ENCODE measurements around the gene IL17RB. TPM values are rescaled to one million over a fixed set of nuclear protein-coding genes. Genes with fewer than 3 reads are reported as not detected.

Gene IL17RB
- total RNA-seq, 2 donors from 2014 or later, result 0.33 to 0.46 TPM

DNA sequence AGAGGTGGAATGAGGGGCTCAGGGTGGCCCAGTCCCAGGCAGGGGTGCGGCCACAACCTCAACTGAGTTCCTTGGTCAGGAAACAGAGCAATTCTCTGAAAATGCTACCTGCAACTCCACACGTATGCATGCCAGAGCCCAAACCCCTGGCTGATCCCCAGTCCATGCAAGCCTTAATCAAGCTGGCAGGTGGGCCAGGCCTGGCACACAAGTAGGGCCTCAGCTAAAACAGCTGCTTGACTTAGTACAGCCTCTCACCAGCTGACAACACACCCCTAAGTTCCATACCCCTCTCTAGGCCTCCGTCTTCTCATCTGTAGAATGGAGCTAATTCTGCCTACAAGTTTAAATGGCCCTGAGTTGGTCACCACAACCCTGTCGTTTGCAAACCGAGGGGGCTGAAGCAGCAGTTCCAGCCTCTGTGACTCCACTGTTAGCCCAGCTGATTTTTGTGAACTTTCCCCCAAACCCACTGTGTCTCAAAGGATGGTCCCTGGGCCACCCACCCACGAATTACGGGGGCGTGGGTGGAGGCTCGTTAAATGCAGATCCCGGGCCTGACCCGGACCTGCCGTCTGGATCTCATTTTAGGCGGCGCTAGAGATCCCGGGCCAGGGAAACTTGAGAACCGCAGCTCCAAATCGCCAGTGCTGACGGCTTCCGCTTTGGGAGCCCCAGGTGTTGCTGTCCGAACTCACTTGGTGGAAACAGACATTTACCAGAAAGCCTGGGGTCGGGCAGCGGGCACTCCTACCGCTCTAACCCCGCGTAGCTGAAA is 1.1 kb upstream of the IL17RB start:
- intact Hi-C loops (cut with DNase I), result no loop called here
- no peak for DNase-seq (ENCODE audit: low spot score)

DNA sequence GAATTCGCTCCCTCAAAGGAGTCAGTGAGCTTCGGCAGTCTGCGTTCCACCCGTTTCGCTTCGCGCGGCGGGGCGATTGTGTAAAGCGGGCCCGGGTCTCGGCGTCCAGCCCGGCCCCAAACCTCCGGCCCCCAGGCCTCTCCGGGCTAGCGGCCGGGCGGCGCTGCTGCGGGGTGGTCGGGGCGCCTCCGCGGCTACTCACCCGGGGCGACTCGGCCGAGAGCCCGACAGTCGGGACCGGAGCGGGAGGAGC is 561 bp upstream of the IL17RB start:
- no peak for DNase-seq (ENCODE audit: low spot score)
- intact Hi-C loops (cut with DNase I), result no loop called here

DNA sequence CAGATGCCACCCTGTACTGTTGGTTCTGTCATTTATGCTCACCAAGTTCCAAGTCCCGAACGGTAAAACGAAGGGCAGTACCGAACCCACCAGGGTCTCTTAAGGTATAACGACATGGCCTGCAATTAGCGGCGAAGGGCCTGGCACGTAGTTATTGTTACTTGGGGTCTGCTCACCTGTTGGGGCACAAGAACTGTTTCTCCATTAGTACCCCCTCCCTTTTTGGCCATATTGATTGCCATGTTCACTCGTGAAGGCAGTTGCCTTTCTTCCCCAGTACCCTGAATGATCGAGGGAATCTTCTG is 435 bp downstream of the IL17RB start:
- intact Hi-C loops (cut with DNase I), result no loop called here
- no peak for DNase-seq (ENCODE audit: low spot score)

DNA sequence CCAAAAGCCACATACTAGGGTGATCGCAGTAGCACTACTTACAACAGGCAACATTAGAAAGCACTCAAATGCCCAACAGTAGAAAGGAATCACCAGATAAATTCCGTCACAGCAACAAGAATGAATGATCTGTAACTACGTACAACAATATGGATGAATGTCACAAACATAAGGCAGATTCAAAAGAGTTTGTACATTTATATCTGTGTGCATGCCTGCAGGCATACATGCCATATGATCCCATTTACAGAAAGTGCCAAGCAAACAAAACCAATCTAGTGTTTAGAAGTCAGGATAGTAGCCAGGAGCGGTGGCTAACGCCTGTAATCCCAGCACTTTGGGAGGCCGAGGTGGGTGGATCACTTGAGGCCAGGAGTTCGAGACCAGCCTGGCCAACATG is 3.5 kb downstream of the IL17RB start:
- no peak for DNase-seq (ENCODE audit: low spot score)
- intact Hi-C loops (cut with DNase I), result no loop called here

DNA sequence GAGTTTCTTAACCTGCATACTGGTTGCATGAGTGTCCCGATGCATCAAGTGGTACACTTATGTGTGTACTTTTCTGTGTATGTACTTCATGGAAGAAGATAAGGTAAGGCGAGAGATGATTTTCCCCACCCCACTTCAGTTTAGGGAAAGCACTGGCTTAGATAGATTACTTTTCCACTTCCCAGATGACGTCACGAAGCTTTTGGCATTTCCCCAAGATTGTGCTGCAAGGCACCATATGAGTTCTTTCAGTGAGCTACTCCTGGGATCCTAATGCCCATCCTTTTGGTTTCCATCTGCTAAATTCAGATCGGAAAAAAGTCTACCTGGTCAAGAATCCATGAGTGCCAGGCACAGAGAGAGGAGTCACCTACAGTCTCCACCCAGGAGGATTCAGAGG is 4.5 kb downstream of the IL17RB start:
- DNase-seq (ENCODE audit: low spot score), result no peak
- intact Hi-C loops (cut with DNase I), result no loop called here

DNA sequence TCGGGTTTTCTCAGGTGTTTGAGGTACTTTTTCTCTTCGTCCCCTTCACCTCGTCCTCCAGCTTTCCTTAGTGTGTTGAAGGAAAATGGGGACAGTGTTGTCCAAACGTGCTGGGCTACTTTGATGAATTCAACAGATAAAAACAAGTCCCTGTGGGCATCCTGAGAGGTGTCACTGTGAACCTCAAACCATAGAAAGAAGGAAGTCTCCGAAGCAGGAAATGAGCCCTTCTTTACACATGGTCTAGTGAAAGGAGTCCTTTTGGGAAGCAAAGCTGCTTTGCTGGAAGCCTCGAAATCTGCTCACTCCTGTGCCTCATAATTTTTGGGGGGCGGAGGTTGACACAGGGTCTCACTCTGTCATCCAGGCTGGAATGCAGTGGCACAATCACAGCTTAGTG is 10.6 kb downstream of the IL17RB start:
- no peak for DNase-seq (ENCODE audit: low spot score)
- intact Hi-C loops (cut with DNase I), result no loop called here

DNA sequence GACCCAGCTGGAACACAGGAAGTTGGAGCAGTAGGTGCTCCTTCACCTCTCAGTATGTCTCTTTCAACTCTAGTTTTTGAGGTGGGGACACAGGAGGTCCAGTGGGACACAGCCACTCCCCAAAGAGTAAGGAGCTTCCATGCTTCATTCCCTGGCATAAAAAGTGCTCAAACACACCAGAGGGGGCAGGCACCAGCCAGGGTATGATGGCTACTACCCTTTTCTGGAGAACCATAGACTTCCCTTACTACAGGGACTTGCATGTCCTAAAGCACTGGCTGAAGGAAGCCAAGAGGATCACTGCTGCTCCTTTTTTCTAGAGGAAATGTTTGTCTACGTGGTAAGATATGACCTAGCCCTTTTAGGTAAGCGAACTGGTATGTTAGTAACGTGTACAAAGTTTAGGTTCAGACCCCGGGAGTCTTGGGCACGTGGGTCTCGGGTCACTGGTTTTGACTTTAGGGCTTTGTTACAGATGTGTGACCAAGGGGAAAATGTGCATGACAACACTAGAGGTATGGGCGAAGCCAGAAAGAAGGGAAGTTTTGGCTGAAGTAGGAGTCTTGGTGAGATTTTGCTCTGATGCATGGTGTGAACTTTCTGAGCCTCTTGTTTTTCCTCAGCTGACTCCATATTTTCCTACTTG is 11.9 kb downstream of the IL17RB start:
- intact Hi-C loops (cut with DNase I), result no loop called here
- DNase-seq (ENCODE audit: low spot score), result no peak

DNA sequence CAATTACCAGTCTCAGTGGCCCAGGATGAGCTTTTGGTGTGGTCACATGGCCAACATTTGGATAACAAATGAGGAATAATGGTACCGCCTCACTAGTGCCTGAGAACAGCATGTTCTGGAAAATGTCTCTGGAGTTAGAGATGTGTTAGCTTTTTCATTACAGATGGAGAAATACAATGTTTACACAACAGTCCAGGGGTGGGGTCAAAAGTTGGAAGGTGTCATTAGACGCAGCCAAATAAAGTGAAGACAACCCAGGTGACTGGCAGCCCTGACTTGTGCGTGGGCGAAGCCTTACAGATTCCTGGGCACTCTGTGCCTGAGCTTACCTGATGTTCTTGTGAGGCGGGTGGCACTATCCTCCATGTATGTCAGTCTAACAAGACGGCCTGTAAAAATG is 12.8 kb downstream of the IL17RB start:
- no peak for DNase-seq (ENCODE audit: low spot score)
- intact Hi-C loops (cut with DNase I), result no loop called here

DNA sequence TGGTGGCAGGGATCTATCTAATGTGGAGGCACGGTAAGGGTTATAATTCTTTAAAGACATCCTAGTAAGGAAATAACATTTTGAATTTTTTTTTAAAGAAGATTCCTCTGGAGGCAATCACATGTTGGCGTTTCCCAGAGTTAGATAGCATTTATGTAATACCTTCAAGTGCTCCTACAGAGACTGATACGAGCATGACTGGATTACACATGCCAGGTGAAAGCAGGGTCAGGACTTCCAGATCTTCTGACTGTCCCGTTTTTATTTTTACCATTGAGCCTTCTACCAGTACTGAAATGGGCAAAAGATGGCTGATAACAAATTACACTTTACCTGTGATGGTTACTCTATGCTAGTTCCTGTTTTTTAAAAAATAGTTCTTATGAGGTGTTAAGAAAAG is 13.8 kb downstream of the IL17RB start:
- DNase-seq (ENCODE audit: low spot score), result no peak
- intact Hi-C loops (cut with DNase I), result no loop called here

DNA sequence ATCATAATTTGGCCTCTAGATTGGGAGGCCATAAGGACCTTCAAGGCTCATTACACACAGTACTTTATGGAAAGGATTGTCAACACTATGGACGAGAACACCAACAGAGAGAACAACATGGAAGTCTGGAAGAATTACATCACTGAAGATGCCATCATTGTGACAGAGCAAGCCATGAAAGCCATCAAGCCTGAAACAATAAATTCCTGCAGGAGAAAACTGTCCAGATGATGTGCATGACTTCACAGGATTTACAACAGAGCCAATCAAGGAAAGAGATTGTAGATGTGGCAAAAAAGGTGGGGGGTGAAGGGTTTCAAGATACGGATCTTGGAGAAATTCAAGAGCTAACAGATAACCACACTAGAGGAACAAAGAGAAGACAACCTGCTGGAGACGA is 15.9 kb downstream of the IL17RB start:
- no peak for DNase-seq (ENCODE audit: low spot score)
- intact Hi-C loops (cut with DNase I), result no loop called here

DNA sequence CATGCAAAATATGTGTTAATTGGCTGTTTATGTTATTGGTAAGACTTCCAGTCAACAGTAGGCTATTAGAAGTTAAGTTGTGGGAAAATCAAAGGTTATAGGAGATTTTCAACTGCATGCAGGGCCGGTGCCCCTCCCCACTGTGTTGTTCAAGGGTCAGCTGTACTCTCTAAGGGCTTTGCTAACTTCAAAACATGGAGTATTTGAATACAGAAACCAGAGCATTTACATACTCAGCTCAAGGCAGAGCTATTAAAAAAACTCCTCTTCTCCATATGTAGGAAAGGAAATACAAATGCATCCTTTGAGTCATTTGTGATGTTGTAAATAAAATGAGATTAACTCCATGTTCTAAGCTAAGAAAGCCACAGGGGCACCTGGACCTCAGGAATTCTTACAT is 16.8 kb downstream of the IL17RB start:
- intact Hi-C loops (cut with DNase I), result no loop called here
- no peak for DNase-seq (ENCODE audit: low spot score)

DNA sequence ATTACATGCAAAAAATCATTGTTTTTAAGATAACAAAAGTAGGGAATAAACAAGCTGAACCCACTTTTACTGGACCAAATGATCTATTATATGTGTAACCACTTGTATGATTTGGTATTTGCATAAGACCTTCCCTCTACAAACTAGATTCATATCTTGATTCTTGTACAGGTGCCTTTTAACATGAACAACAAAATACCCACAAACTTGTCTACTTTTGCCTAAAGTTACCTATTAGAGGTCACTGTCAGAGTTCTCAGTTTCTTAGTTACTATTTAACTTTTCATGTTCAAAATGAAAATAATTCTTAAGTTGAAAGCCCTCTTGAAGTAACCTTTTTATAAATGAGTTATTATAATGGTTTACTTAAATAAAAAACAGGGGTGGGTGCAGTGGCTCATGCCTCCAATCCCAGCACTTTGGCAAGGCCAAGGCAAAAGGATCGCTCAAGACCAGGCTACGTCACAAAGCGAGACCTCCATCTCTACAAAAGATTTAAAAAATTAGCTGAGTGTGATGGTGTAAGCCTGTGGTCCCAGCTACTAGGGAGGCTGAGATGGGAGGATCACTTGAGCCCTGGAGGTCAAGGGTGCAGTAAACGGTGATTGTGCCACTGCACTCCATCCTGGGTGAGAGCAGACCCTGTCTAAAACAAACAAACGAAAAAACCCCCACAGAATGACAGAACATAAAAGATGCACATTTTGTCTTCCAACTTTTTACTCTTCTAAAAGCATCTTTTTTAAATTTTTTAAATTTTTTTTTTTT is 19.5 kb downstream of the IL17RB start:
- no peak for DNase-seq (ENCODE audit: low spot score)
- intact Hi-C loops (cut with DNase I), result no loop called here

DNA sequence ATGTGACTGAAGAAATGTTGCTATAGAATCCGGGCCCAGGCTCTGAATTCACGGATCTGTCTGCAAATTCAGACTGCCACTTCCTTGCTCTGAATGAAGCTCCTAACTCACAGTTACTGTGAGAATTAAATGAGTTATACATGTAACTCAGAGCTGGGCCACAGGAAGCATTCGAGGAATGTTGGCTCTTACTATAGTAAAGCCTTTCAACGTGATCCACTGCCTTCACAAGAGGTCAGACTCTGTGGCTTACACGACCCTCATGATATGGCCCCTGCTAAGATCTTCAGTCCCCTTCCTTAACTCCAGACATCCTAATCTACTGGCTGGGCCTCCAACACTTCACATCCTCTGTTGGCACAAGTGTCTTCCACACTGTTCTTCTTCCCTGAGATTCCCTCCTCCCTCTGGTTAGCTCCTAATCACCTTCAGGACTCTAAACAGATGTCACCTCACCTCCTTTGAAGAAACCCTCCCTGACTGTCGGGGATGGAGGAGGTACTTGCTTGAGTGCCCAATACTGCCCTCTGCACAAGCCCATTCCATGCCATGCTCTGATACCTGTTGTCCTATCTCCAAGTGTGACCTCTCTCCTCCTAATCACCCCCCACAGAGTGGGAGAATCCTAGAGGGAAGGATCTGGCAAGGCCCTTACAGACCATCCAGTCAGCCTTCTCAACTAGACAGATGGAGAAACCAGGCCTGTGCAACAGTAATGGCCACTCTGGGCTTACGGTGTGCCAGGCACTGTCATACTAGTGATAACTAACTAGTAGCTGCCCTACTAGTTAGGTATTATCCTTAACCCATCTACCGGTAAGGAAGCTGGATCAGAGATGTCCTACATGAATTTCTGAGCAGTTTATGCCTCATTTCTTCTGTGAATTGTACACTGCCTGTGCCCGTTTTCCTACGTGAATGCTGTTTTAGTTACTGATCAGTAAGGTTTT is 34.3 kb downstream of the IL17RB start:
- no peak for DNase-seq (ENCODE audit: low spot score)
- intact Hi-C loops (cut with DNase I), result no loop called here

DNA sequence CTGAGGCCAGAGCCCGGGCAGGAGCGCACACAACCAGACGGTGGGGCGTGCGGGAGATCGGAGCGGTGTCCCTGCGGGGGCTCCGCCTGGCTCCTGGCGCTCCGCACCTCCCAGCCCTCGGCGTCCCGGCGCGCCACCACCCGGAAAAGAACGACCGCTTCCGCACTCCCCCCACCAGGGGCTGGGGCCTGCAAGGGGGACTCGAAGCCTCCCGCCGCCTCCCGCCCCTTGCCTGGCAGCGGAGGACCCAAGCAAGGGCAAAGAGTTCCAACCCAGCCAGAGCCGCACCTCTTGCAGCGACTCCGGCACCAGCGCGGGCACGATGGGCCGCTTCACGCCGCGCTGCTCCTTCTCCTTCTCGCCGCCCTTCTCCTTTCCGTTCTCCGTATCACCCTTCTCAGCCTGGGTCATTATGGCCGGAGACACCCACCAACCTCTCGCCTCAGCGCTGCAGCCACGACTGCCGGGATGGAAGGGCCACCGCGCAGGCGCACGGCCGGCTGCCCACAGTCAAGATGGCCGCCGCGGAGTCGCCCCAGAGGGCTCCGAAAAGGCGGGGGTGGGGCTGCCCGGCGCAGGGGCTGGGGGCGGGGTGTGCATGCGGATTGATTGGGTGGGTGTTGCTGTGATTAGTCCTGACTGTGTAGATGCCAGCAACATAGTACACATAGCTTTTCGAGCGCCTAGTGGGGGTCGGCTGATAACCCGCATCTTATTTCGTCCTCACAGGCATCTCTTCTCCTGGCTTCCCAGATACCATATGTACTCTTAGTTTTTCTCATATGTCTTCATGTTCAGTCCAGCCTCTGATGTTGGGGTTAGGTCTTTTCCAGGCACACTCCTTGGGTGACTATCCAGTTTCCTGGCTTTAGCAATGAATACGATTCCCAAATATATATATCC is 35.6 kb downstream of the IL17RB start, which contains the start of gene ACTR8:
TSS of gene ACTR8 (minus strand) at position 462 of the 903 bp plus-strand sequence. CDS start at position 411, 51 bp downstream.
- intact Hi-C loops (cut with DNase I), result no loop called here
- peak; percentile 95 for DNase-seq (ENCODE audit: low spot score)

DNA sequence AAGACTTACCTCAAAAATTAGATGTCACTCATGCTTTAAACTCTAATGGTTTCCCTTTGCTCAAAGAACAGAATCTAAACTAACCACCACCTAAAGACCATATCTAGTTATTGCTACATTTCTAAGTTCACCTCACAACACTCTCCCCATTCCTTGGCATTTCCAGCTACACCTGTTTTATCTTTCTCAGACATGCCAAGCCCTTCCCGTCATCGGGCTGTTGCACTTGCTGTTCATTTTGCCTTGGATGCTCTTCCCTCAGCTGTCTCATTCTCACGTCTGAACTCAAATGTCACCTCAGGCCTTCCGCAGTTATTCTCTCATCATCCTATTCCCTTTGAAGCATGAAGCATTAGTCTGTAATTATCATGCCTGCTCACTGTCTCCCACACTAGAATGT is 36.6 kb downstream of the IL17RB start:
- no peak for DNase-seq (ENCODE audit: low spot score)
- intact Hi-C loops (cut with DNase I), result no loop called here

DNA sequence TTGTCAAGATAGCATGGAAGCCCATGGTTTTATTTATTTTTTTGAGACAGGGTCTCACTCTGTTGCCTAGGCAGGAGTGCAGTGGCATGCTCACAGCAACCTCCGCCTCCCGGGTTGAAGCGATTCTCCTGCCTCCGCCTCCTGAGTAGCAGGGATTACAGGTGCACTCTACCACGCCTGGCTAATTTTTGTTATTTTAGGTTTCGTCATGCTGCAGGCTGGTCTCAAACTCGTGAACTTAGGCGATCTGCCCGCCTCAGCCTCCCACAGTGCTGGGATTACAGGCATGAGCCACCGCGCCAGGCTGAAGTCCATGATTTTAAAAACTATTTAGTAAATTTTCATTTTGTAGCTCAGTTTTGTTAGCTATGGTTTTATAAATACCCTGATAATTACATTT is 38.3 kb downstream of the IL17RB start:
- intact Hi-C loops (cut with DNase I), result no loop called here
- DNase-seq (ENCODE audit: low spot score), result no peak

DNA sequence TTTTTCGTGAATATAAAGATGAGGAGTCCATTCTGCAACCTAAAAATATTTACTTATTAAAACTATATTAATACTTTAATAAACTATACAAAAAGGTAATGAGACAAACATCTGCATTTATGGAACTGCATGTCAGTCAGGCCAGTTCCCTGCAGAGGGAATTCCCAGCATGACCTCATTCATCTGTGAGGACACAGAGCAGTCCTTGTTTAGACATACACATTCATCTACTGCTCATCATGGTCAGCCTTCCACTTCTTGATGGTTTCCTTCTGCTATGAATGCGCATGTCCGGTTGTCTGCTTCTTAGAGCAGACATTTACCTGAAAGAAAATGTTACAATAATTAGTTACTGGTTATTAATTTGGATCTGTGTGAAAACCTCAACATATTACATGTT is 38.9 kb downstream of the IL17RB start:
- no peak for DNase-seq (ENCODE audit: low spot score)
- intact Hi-C loops (cut with DNase I), result no loop called here

DNA sequence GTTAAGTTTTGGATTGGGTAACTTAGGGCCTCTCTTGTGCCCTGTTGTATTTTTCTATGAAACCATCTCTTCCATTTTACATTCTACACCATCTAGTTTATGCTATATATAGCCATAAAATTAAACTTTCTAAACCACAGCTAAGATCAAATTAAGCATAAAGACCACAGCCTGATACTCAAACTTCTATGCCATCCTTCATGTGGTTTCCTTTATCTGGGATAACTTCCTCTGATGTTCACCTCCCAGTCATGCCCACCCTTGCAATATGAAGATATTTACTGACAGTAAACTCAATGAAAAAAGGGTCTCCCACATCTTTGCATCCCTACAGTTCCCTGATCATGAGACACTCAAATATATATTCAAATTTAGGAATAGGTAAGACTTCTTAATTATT is 41.1 kb downstream of the IL17RB start:
- no peak for DNase-seq (ENCODE audit: low spot score)
- intact Hi-C loops (cut with DNase I), result no loop called here

DNA sequence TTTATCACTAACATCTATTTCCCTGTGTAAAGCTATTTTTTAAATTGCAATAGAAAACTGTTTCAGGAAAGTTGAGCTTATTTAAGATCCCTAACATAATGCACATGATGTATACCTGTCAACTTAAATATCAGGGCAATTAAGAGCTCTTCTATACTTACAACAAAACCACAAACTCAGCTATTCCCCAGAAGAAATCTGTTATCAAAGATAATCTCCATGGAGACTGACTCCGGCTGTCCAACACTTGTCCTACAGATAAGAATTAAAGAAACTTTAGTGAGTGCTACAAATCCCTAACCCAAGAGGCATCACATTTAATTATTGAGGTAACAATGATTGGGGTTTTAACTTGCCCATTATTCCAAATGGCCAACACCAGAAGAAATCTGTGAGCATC is 41.9 kb downstream of the IL17RB start:
- no peak for DNase-seq (ENCODE audit: low spot score)
- intact Hi-C loops (cut with DNase I), result no loop called here
